Measurements from ENCODE around the gene HGS. TPM values are rescaled to one million over a fixed set of nuclear protein-coding genes. Genes with fewer than 3 reads are reported as not detected.
A peak's percentile ranks its signal among the peaks of the same experiment; 100 is the strongest.
"Not testable (repeated sequence)": the region's sequence is repeated elsewhere in the genome, so short reads cannot be mapped to it uniquely, and the experiment has no call there.

HGS gene
- total RNA-seq, 1 experiment from 2014 or later = 155 TPM

GRCh38 chr17:81723651-81724209, 39.9 kb downstream of the HGS start:
- in situ Hi-C loops (cut with HindIII; ENCODE audit: low pct_unique_long_range_greater_than_20kb, low sequenced_read_pairs) = no loop called here
- DNase-seq (ENCODE audit: low read depth, low spot score) = no peak

GRCh38 chr17:81725439-81725838, 41.6 kb downstream of the HGS start:
- in situ Hi-C loops (cut with HindIII; ENCODE audit: low pct_unique_long_range_greater_than_20kb, low sequenced_read_pairs) = no loop called here
- no peak for DNase-seq (ENCODE audit: low read depth, low spot score)

- DNase-seq (ENCODE audit: low read depth, low spot score) = no peak
- in situ Hi-C loops (cut with HindIII; ENCODE audit: low pct_unique_long_range_greater_than_20kb, low sequenced_read_pairs) = no loop called here
Observed at GRCh38 chr17:81726004-81726403, 42.2 kb downstream of the HGS start.

- in situ Hi-C loops (cut with HindIII; ENCODE audit: low pct_unique_long_range_greater_than_20kb, low sequenced_read_pairs) = no loop called here
- DNase-seq (ENCODE audit: low read depth, low spot score) = no peak
Observed at GRCh38 chr17:81727324-81728031, 43.7 kb downstream of the HGS start.

GRCh38 chr17:81733507-81734404, 49.9 kb downstream of the HGS start:
- DNase-seq (ENCODE audit: low read depth, low spot score) = peak; percentile 93
- in situ Hi-C loops (cut with HindIII; ENCODE audit: low pct_unique_long_range_greater_than_20kb, low sequenced_read_pairs) = no loop called here

- DNase-seq (ENCODE audit: low read depth, low spot score) = no peak
- in situ Hi-C loops (cut with HindIII; ENCODE audit: low pct_unique_long_range_greater_than_20kb, low sequenced_read_pairs) = no loop called here
Observed at GRCh38 chr17:81734405-81735263, 50.8 kb downstream of the HGS start.

- DNase-seq (ENCODE audit: low read depth, low spot score) = no peak
- in situ Hi-C loops (cut with HindIII; ENCODE audit: low pct_unique_long_range_greater_than_20kb, low sequenced_read_pairs) = no loop called here
Observed at GRCh38 chr17:81735264-81736102, 51.7 kb downstream of the HGS start.

- no peak for DNase-seq (ENCODE audit: low read depth, low spot score)
- in situ Hi-C loops (cut with HindIII; ENCODE audit: low pct_unique_long_range_greater_than_20kb, low sequenced_read_pairs) = no loop called here
Observed at GRCh38 chr17:81737947-81738800, 54.4 kb downstream of the HGS start.

GRCh38 chr17:81738801-81739393, 55.1 kb downstream of the HGS start:
- no peak for DNase-seq (ENCODE audit: low read depth, low spot score)
- in situ Hi-C loops (cut with HindIII; ENCODE audit: low pct_unique_long_range_greater_than_20kb, low sequenced_read_pairs) = no loop called here

- in situ Hi-C loops (cut with HindIII; ENCODE audit: low pct_unique_long_range_greater_than_20kb, low sequenced_read_pairs); DNase-seq (ENCODE audit: low read depth, low spot score): not testable (repeated sequence)
Observed at GRCh38 chr17:81739593-81739992, 55.8 kb downstream of the HGS start.

GRCh38 chr17:81740395-81740961, 56.7 kb downstream of the HGS start:
- in situ Hi-C loops (cut with HindIII; ENCODE audit: low pct_unique_long_range_greater_than_20kb, low sequenced_read_pairs) = no loop called here
- no peak for DNase-seq (ENCODE audit: low read depth, low spot score)

- DNase-seq (ENCODE audit: low read depth, low spot score) = no peak
- in situ Hi-C loops (cut with HindIII; ENCODE audit: low pct_unique_long_range_greater_than_20kb, low sequenced_read_pairs) = no loop called here
Observed at GRCh38 chr17:81741049-81741593, 57.3 kb downstream of the HGS start.

GRCh38 chr17:81741594-81742452, 58.0 kb downstream of the HGS start:
- in situ Hi-C loops (cut with HindIII; ENCODE audit: low pct_unique_long_range_greater_than_20kb, low sequenced_read_pairs) = no loop called here
- DNase-seq (ENCODE audit: low read depth, low spot score) = no peak

All from SK-MEL-5 (cell line).